Germinal center (tissue), 1 donor: ENCODE data around the gene SLC27A2.
"Not testable (repeated sequence)": the region's sequence is repeated elsewhere in the genome, so short reads cannot be mapped to it uniquely, and the experiment has no call there.

ENCODE experiments used
- DNase-seq: peaks from one replicate; pipeline ENCODE4 v3.0.0; 2012; ENCODE audit warnings: mixed read lengths, low spot score

SLC27A2 gene

GRCh38 chr15:50163719-50164410 lies 18.1 kb upstream of the SLC27A2 start:
- no peak for DNase-seq

GRCh38 chr15:50164458-50164857 lies 17.5 kb upstream of the SLC27A2 start:
- no peak for DNase-seq

- DNase-seq = no peak
These were observed 15.8 kb upstream of the SLC27A2 start for GRCh38 chr15:50166216-50166615.

- DNase-seq = no peak
These were observed 14.9 kb upstream of the SLC27A2 start for GRCh38 chr15:50167110-50167509.

- DNase-seq = no peak
These were observed 13.6 kb upstream of the SLC27A2 start for GRCh38 chr15:50168379-50168778.

- no peak for DNase-seq
These were observed 13.1 kb upstream of the SLC27A2 start for GRCh38 chr15:50168783-50169411.

- DNase-seq = not testable (repeated sequence)
These were observed 9.6 kb upstream of the SLC27A2 start for GRCh38 chr15:50172360-50172895.

- no peak for DNase-seq
These were observed 5.1 kb upstream of the SLC27A2 start for GRCh38 chr15:50176869-50177268.

GRCh38 chr15:50180091-50180490 lies 1.9 kb upstream of the SLC27A2 start:
- DNase-seq = no peak

- no peak for DNase-seq
These were observed 1.4 kb upstream of the SLC27A2 start for GRCh38 chr15:50180582-50180981.

GRCh38 chr15:50181201-50181968 lies 611 bp upstream of the SLC27A2 start:
- DNase-seq = no peak

- DNase-seq = peak; percentile 48
These were observed 420 bp downstream of the SLC27A2 start for GRCh38 chr15:50182219-50183013.

GRCh38 chr15:50183112-50183794 lies 1.3 kb downstream of the SLC27A2 start:
- DNase-seq = no peak

GRCh38 chr15:50184863-50185504 lies 3.0 kb downstream of the SLC27A2 start:
- no peak for DNase-seq

GRCh38 chr15:50186090-50186489 lies 4.1 kb downstream of the SLC27A2 start:
- DNase-seq = no peak

- DNase-seq = no peak
These were observed 4.8 kb downstream of the SLC27A2 start for GRCh38 chr15:50186752-50187151.

GRCh38 chr15:50187525-50187924 lies 5.5 kb downstream of the SLC27A2 start:
- no peak for DNase-seq

GRCh38 chr15:50187997-50188396 lies 6.0 kb downstream of the SLC27A2 start:
- DNase-seq = no peak

GRCh38 chr15:50188793-50189192 lies 6.8 kb downstream of the SLC27A2 start:
- not testable (repeated sequence) for DNase-seq

- peak; percentile 20 for DNase-seq
These were observed 7.6 kb downstream of the SLC27A2 start for GRCh38 chr15:50189633-50190032.

GRCh38 chr15:50190166-50190570 lies 8.2 kb downstream of the SLC27A2 start:
- peak; percentile 14 for DNase-seq
